LNCAP (cell line): ENCODE results near the gene TMEM135.

ENCODE experiments used
- CTCF ChIP-seq: fragments of 450-650 bp; IDR thresholded peaks from 2 replicates; pipeline ENCODE4 v1.5.1; 2017; ENCODE audit warnings: mild to moderate bottlenecking

TMEM135 gene

GRCh38 chr11:87301785-87302540 is 264.2 kb downstream of the TMEM135 start:
- no peak for TF ChIP-seq CTCF

- TF ChIP-seq CTCF: no peak
These were observed 266.7 kb downstream of the TMEM135 start for GRCh38 chr11:87304412-87304811.

- TF ChIP-seq CTCF: no peak
These were observed 268.6 kb downstream of the TMEM135 start for GRCh38 chr11:87306262-87306851.

GRCh38 chr11:87307101-87307500 is 269.4 kb downstream of the TMEM135 start:
- no peak for TF ChIP-seq CTCF

GRCh38 chr11:87315229-87315628 is 277.5 kb downstream of the TMEM135 start:
- no peak for TF ChIP-seq CTCF

- no peak for TF ChIP-seq CTCF
These were observed 278.8 kb downstream of the TMEM135 start for GRCh38 chr11:87316491-87316890.

- TF ChIP-seq CTCF: no peak
These were observed 279.7 kb downstream of the TMEM135 start for GRCh38 chr11:87317441-87317840.
